ENCODE data around the gene TBC1D9.

Gene TBC1D9

GRCh38 chr4:140756319-140757231, at the start of gene TBC1D9:
TSS of gene TBC1D9 (minus strand) at chr4:140756385. CDS start at chr4:140756045, 340 bp downstream.
- H3K9me2 ChIP-seq (replicated peaks; ENCODE audit: low read depth, low read length): no peaks in the 10 kb centered on the region
- peak within 1 kb of the TSS; percentile 81 for H3K9ac ChIP-seq (ENCODE audit: low read depth, low read length, poor library complexity, severe bottlenecking)
- peak within 1 kb of the TSS; percentile 95 for H2AFZ ChIP-seq (ENCODE audit: low read length)
- peak within 1 kb of the TSS; percentile 84 for H3K4me3 ChIP-seq (ENCODE audit: low read length, poor library complexity, severe bottlenecking)
- H3K36me3 ChIP-seq (ENCODE audit: insufficient read depth, low read length): no peaks in the 10 kb centered on the region
- no peaks in the 10 kb centered on the region for H3K27me3 ChIP-seq (ENCODE audit: insufficient read depth, low read length, poor library complexity, severe bottlenecking)
- H3K4me2 ChIP-seq (ENCODE audit: low read depth, low read length, poor library complexity, severe bottlenecking): peak within 1 kb of the TSS; percentile 75
- peaks cover 41% of the 10 kb centered on the region for H3K4me1 ChIP-seq (ENCODE audit: insufficient read depth, low read length, poor library complexity, severe bottlenecking)
- 0 out of 2 replicates have a peak, but pooled peaks cover 11% of the 10 kb centered on the region for H3K79me2 ChIP-seq (ENCODE audit: insufficient read depth, low read length)
- 0 out of 2 replicates have a peak, but pooled peaks have one; percentile 11 for TF ChIP-seq CTCF (conservative IDR thresholded peaks at IDR 0.05; ENCODE audit: low read length)
- TF ChIP-seq EZH2phosphoT487 (IDR thresholded peaks at IDR 0.05; ENCODE audit: borderline replicate concordance): no peak
- no peaks in the 10 kb centered on the region for H3K9me3 ChIP-seq (ENCODE audit: insufficient read depth, low read depth, low read length)
- no peaks in the 10 kb centered on the region for H4K20me1 ChIP-seq (ENCODE audit: insufficient read depth, low read length, poor library complexity, severe bottlenecking)
- 0 out of 2 replicates have a peak, but pooled peaks cover 7% of the 10 kb centered on the region for H3F3A ChIP-seq (ENCODE audit: low read depth)

DNA sequence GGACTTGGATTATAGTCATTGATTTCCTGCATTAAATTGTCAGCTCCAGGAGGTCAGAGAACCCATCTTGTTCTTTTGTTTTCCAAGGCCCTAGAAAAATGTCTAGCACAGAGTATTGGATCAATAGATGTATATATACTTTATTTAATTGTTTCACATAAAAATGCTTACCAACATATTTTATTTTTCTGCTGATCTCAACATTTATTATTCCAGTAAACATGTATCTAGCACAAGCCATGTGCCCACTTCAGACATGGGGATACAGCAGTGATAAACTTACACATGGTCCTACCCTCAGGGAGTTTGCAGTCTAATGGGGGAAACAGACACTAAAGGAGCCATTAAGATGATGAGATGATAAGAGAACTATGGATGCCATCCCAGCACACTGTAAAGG, 49.1 kb upstream of the TBC1D9 start:
- Histone ChIP-seq H3K9me3 (ENCODE audit: insufficient read depth, low read depth, low read length) (no peaks in the 10 kb centered on the region), H3K9ac (ENCODE audit: low read depth, low read length, poor library complexity, severe bottlenecking) (no peak overlapping the region), H4K20me1 (ENCODE audit: insufficient read depth, low read length, poor library complexity, severe bottlenecking) (no peaks in the 10 kb centered on the region), H3K4me2 (ENCODE audit: low read depth, low read length, poor library complexity, severe bottlenecking) (no peak overlapping the region), H3K27me3 (ENCODE audit: insufficient read depth, low read length, poor library complexity, severe bottlenecking) (no peaks in the 10 kb centered on the region), H3F3A (ENCODE audit: low read depth) (no peaks in the 10 kb centered on the region), H3K4me1 (ENCODE audit: insufficient read depth, low read length, poor library complexity, severe bottlenecking) (no peaks in the 10 kb centered on the region), H2AFZ (ENCODE audit: low read length) (no peak overlapping the region), H3K79me2 (ENCODE audit: insufficient read depth, low read length) (no peaks in the 10 kb centered on the region), H3K9me2 (replicated peaks; ENCODE audit: low read depth, low read length) (no peaks in the 10 kb centered on the region), H3K36me3 (ENCODE audit: insufficient read depth, low read length) (no peaks in the 10 kb centered on the region), H3K4me3 (ENCODE audit: low read length, poor library complexity, severe bottlenecking) (no peak overlapping the region)
- TF ChIP-seq EZH2phosphoT487 (IDR thresholded peaks at IDR 0.05; ENCODE audit: borderline replicate concordance) (no peak), CTCF (conservative IDR thresholded peaks at IDR 0.05; ENCODE audit: low read length) (no peak)

GRCh38 chr4:140802591-140802990, 46.4 kb upstream of the TBC1D9 start:
- no peaks in the 10 kb centered on the region for H4K20me1 ChIP-seq (ENCODE audit: insufficient read depth, low read length, poor library complexity, severe bottlenecking)
- H3K4me3 ChIP-seq (ENCODE audit: low read length, poor library complexity, severe bottlenecking): no peak overlapping the region
- H2AFZ ChIP-seq (ENCODE audit: low read length): no peak overlapping the region
- H3K36me3 ChIP-seq (ENCODE audit: insufficient read depth, low read length): no peaks in the 10 kb centered on the region
- no peaks in the 10 kb centered on the region for H3K79me2 ChIP-seq (ENCODE audit: insufficient read depth, low read length)
- H3K4me1 ChIP-seq (ENCODE audit: insufficient read depth, low read length, poor library complexity, severe bottlenecking): no peaks in the 10 kb centered on the region
- H3F3A ChIP-seq (ENCODE audit: low read depth): no peaks in the 10 kb centered on the region
- no peaks in the 10 kb centered on the region for H3K27me3 ChIP-seq (ENCODE audit: insufficient read depth, low read length, poor library complexity, severe bottlenecking)
- no peaks in the 10 kb centered on the region for H3K9me2 ChIP-seq (replicated peaks; ENCODE audit: low read depth, low read length)
- H3K9ac ChIP-seq (ENCODE audit: low read depth, low read length, poor library complexity, severe bottlenecking): no peak overlapping the region
- H3K9me3 ChIP-seq (ENCODE audit: insufficient read depth, low read depth, low read length): no peaks in the 10 kb centered on the region
- no peak for TF ChIP-seq EZH2phosphoT487 (IDR thresholded peaks at IDR 0.05; ENCODE audit: borderline replicate concordance)
- TF ChIP-seq CTCF (conservative IDR thresholded peaks at IDR 0.05; ENCODE audit: low read length): no peak
- H3K4me2 ChIP-seq (ENCODE audit: low read depth, low read length, poor library complexity, severe bottlenecking): no peak overlapping the region

Measured in Loucy (cell line).